GM18861 (cell line): Measurements from ENCODE around the gene TSPAN5.
A peak's percentile ranks its signal among the peaks of the same experiment; 100 is the strongest.

Experiments used
- ATAC-seq: cut with Tn5 transposase; IDR thresholded peaks from one replicate; pipeline ENCODE4 v1.9.1; 2021; ENCODE audit not compliant: unreplicated experiment

Gene TSPAN5

DNA sequence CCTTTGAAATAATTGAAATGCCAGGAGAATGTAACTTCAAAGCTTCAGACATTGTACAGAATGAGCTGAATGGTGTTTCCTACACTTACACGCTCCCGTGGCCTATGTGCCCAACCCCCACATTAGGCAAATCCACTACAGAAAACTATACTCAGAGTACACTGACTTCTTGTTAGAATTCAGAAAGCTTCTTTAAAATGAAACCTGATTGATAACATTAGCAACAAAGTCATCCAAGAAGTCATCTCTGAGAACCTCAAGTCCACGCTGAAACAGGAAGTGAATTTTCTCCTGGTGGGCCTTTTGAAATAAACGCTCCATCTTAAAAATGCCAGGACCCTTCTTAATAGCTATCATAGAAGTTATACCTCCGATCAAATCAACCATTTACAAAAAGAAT is 136.3 kb downstream of the TSPAN5 start:
- no peak for ATAC-seq

- no peak for ATAC-seq
These were observed 136.9 kb downstream of the TSPAN5 start for GRCh38 chr4:98521486-98521885.

- no peak for ATAC-seq
These were observed 139.0 kb downstream of the TSPAN5 start for GRCh38 chr4:98519268-98519977.

DNA sequence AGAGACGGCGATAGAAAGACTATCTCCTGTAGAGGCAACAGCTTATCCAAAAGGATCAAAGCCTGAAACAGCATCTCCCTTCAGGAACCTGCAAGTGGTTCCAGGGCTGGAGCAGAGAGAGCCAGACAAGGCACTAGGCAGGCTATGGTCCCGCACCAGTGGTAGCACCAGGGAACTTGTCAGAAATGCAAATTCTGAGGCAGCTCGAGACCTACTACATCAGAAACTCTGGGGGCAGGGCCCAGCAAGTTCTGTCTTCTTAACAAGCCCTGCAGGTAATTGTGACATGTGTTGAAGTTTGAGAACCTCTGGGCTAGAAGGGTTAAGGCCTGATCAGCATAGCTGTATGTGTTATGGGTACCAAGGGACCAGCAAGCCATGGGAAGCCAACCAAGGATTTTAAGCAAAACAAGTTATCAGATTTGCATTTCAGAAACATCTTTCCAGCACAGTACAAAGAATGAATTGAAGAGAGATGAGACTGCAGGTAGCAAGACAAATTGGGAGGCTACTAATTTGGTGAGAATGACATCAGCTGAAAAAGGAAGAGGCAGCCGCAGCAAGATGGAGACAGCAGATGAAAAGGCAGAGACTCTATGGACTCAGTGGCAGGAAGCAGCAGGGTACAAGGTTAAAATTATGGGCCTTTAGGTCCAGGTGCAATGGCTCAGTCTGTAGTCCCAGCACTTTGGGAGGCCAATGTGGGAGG is 139.7 kb downstream of the TSPAN5 start:
- ATAC-seq: peak; percentile 93

DNA sequence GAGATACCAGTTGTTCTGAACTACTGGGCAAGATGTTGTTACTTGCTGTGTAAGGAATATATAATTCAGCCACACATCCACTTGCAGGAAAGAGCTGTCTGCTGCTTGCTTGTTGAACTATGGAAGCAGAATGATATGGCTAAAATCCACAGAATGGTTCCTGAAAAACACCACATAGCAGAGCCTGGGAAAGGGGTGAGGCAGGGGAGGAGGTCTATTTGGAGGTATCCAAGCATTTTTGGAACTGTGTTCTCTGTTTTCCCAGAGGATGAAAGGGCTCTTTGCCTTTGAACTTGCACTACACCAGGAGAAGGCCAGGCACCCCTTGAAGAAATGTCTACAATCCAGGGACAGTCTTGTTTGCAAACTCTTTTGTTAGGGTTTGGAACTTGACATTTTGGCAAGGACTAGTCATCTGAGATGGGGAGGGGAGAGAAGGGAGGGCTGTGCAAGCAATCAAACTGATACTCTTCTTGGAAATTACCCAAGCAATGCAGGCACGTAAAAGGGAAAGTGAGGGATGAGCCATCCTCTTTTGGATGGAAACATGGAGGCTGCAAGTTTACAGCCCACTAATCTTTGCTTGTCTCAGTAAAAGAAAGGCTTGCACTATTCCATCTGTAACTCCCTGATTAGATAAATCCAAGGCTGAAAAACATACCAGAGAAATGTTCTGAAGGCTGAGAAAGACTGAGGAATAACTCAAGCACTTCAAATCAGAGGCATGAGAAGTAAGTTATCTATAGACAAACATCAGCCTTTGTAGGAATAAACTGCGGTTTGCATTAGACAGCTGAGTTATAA is 141.0 kb downstream of the TSPAN5 start:
- no peak for ATAC-seq

- no peak for ATAC-seq
These were observed 141.8 kb downstream of the TSPAN5 start for GRCh38 chr4:98516441-98517217.

DNA sequence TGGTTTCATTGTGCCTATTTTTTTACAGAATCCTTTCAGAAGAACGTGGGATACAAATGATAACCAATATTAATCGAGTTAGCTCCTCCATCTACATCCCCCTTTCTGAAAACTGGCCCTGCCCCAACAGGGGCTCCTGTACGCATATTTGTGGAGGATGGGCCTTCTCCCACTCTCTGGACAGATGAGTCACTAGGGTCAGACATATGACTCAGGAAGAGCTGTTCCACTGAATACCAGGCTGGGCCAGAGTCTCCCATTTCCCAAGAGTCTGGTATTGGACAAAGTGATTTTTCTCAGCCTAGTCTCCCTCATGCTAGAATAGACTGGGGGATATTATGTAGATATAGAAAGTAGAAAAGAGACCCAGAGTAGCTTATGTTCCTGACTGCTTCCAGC is 142.4 kb downstream of the TSPAN5 start:
- ATAC-seq: no peak

- no peak for ATAC-seq
These were observed 143.0 kb downstream of the TSPAN5 start for GRCh38 chr4:98515470-98515809.

DNA sequence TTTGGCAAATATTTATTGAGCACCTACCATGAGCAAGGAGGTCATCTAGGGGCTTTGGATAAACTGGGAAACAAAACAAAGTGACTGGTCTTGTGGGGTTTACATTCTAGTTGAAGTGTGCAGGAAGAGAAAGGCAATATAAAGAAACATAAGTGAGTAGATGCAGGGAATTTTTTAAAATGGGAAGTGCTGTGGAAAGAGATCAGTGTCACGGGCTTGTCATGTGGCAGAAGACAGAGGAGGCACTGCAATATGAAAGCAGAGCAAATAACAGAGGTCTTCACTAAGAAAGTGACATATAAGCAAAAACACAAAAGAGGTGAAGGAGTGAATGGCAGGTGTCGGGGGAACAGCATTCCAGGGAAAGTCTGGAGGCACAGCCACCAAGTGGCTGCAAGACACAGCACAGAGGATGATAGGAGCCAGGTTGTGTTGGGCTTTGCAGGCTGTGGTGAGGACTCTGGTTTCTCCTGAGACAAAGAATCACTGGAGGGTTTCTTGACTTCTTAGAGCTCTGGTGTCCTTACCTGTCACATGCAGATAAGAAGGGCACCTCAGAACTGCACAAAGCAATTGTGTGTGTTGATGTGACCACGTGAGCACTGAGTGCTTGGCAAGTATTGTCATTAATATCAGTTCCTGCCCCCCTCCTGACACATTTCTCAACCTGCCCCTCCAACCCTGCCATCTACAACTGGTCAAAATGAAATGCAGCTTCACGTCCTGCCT is 143.5 kb downstream of the TSPAN5 start:
- ATAC-seq: no peak

DNA sequence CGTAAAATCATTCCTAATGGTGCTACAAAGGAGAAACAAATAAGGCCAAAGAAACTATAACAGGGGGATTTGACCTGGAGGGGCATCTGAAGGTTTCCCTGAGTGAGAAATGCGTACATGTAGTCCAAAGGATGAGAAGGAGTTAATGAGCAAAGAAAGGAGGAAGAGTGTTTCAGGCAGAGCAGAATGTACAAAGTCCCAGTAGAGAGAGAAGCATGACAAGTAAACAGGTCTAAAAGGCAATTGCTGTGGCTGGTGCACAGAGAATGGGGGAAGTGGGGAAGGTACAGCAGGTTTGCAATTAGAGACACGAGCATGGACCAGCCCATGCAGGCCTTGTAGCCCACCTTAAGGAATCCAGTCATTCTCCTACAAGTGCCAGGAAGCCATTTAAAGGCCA is 145.5 kb downstream of the TSPAN5 start:
- ATAC-seq: no peak

GRCh38 chr4:98510757-98511517 is 147.5 kb downstream of the TSPAN5 start:
- no peak for ATAC-seq

DNA sequence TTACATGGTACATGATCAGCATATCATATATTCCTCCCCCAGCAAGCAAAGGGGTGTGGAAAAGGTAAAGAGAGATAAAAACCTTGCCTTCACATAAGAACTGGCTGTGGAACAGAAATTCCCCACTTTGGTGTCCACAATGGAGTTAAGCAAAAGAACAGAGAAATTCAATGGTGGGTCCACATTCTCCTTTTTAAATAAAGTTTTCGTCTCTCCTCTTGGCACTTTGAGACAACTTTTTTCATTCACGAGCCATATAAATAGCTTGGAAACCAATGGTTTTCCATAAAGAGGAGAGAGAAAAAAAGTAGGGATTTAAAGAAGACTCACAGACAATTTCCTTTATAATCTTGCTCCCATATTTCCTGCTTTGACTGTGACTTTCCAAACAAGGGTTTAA is 148.1 kb downstream of the TSPAN5 start:
- no peak for ATAC-seq

- ATAC-seq: no peak
These were observed 148.7 kb downstream of the TSPAN5 start for GRCh38 chr4:98509721-98510120.

- no peak for ATAC-seq
These were observed 149.4 kb downstream of the TSPAN5 start for GRCh38 chr4:98508829-98509598.

- no peak for ATAC-seq
These were observed 150.2 kb downstream of the TSPAN5 start for GRCh38 chr4:98508248-98508647.

DNA sequence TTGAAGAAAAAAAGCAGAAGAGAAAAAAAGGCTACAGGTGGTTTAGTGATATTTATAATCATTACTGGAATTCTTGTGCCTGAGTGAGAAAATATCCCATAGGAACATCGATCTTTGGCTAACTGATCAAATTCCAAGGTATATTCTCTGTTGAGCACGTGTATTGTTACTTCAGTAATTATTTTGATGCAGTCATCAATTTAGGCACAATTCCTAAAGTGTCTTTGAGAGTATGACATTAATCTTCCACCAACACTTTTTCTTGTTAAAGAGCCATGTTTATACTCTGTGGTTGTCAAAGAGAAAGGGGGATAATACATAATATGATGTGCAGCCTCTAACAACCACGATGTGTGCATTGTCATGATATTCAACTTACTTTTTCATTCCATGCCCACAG is 151.1 kb downstream of the TSPAN5 start:
- no peak for ATAC-seq

- no peak for ATAC-seq
These were observed 151.8 kb downstream of the TSPAN5 start for GRCh38 chr4:98506462-98507132.

DNA sequence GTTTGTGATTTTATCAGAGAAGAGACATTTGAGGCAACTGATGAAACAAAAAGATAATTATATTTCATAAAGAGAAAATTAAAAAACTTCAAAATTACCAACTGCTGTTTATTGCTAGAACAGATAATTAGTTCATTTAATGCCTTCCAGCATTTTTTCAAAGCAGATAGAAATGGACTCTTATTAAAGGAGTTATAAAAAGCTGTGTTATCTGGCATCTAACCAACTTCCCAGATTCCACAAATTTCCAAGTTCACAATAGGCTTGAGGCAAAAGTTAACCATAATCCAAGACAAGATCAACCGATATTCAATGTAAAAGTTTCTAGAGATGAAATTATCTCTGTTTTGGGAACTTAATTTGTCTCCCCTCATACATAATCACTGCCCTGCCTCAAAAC is 152.4 kb downstream of the TSPAN5 start:
- no peak for ATAC-seq

DNA sequence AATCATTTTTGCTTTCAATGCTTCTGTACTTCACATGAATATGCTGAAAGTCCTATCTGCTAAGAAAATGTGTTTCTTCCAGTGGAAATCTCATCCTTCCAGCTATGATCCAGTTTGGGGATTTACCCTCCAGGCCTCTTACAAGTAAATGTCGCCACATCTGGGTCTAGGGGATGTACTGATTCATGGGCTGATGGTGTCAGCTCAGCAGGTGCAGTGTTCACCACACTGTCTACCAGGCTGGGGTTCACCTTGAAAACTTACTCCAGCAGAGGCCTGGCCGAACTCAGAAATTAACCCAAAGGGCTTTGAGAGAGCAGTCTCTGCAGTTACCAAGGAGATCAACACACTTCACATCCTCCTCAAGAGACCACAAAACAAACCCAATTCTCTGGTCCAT is 154.3 kb downstream of the TSPAN5 start:
- ATAC-seq: no peak
